SK-N-SH (cell line): ENCODE results near the gene FAM228B. TPM values are rescaled to one million over a fixed set of nuclear protein-coding genes. Genes with fewer than 3 reads are reported as not detected.

Experiments used
- CTCF ChIA-PET: fragments of 300-600, 350-600 bp; formaldehyde crosslinking; extraction: SDS; loops from one replicate; lab custom pipeline; 2021; lab: Yijun Ruan, JAX
- POLR2A ChIA-PET: fragments of 350-600 bp; sonication (Branson Sonifier 250); formaldehyde crosslinking; extraction: SDS; loops from one replicate; lab custom pipeline; 2020; ENCODE audit warnings: antibody characterized with exemption, inconsistent platforms; lab: Yijun Ruan, JAX
- DNase-seq: peaks from one replicate; pipeline ENCODE4 v3.0.0; 2012
- H2AFZ ChIP-seq: fragments of 200-600 bp; sonication (generic); 2 replicates; pipeline ENCODE4 v1.8.1; 2016; ENCODE audit warnings: antibody characterized with exemption, mild to moderate bottlenecking, low read depth
- H3F3A ChIP-seq: fragments of 200-600 bp; sonication (generic); replicated peaks from 2 replicates; pipeline ENCODE3; 2016; ENCODE audit warnings: antibody characterized with exemption, mild to moderate bottlenecking; ENCODE audit not compliant: insufficient read depth
- H3K27ac ChIP-seq, 2 experiments: fragments of 200-500 bp in 1 of 2; fragments of 200-600 bp in 1 of 2; sonication (Bioruptor generic) in 1 of 2; sonication (generic), shearing (Covaris generic) in 1 of 2; 2 replicates each; pipeline versions ENCODE4 v1.5.1 to v1.6.1; 2014 to 2016; ENCODE audit warnings: low read depth in 2 of 2, inconsistent platforms in 1 of 2, low read length in 1 of 2, mild to moderate bottlenecking in 1 of 2, mixed read lengths in 1 of 2
- H3K27me3 ChIP-seq: fragments of 200-600 bp; sonication (generic), shearing (Covaris generic); 2 replicates; pipeline ENCODE4 v1.6.1; 2016; ENCODE audit warnings: mixed run types; ENCODE audit not compliant: insufficient read depth
- H3K36me3 ChIP-seq, 2 experiments: fragments of 200-500 bp in 1 of 2; fragments of 200-600 bp in 1 of 2; sonication (Bioruptor generic) in 1 of 2; sonication (generic) in 1 of 2; replicated peaks in 1 of 2; 2 replicates each; pipeline versions ENCODE3 to v1.5.1; 2014 to 2016; ENCODE audit warnings: low read length in 1 of 2, mild to moderate bottlenecking in 1 of 2; ENCODE audit not compliant: insufficient read depth in 2 of 2, control insufficient read depth in 1 of 2
- H3K4me1 ChIP-seq, 2 experiments: fragments of 200-500 bp in 1 of 2; fragments of 200-600 bp in 1 of 2; sonication (Bioruptor generic) in 1 of 2; sonication (generic), shearing (Covaris generic) in 1 of 2; 2 replicates each; pipeline versions ENCODE4 v1.5.1 to v1.6.1; 2014 to 2016; ENCODE audit warnings: low read depth in 1 of 2, low read length in 1 of 2, mixed run types in 1 of 2; ENCODE audit not compliant: insufficient read depth in 2 of 2, control insufficient read depth in 1 of 2
- H3K4me2 ChIP-seq: fragments of 200-600 bp; sonication (generic), shearing (Covaris generic); 2 replicates; pipeline ENCODE4 v1.6.1; 2017; ENCODE audit warnings: mixed run types
- H3K4me3 ChIP-seq, 2 experiments: fragments of 200-500 bp in 1 of 2; fragments of 200-600 bp in 1 of 2; sonication (Bioruptor generic) in 1 of 2; sonication (generic), shearing (Covaris generic) in 1 of 2; 2 replicates each; pipeline versions ENCODE4 v1.5.1 to v1.8.1; 2014 to 2016; ENCODE audit warnings: low read depth in 2 of 2, inconsistent platforms in 1 of 2, low read length in 1 of 2, mild to moderate bottlenecking in 1 of 2, mixed read lengths in 1 of 2, moderate library complexity in 1 of 2
- H3K79me2 ChIP-seq: fragments of 200-600 bp; sonication (generic); 2 replicates; pipeline ENCODE4 v1.8.1; 2017; ENCODE audit warnings: mild to moderate bottlenecking; ENCODE audit not compliant: insufficient read depth
- H3K9ac ChIP-seq: fragments of 200-600 bp; sonication (generic); 2 replicates; pipeline ENCODE4 v1.6.1; 2017; ENCODE audit warnings: mixed run types
- H3K9me2 ChIP-seq: fragments of 200-600 bp; sonication (generic); 2 replicates; pipeline ENCODE4 v1.6.1; 2017; ENCODE audit warnings: mixed run types
- H3K9me3 ChIP-seq: fragments of 200-600 bp; sonication (generic); 2 replicates; pipeline ENCODE4 v1.6.1; 2017; ENCODE audit warnings: mixed run types, mild to moderate bottlenecking, moderate library complexity
- H4K20me1 ChIP-seq: fragments of 200-600 bp; sonication (generic); 2 replicates; pipeline ENCODE4 v1.6.1; 2017; ENCODE audit warnings: mild to moderate bottlenecking, mixed run types; ENCODE audit not compliant: insufficient read depth
- CHD2 ChIP-seq: fragments of 150-350 bp; IDR thresholded peaks from 2 replicates; pipeline ENCODE4 v1.6.1; 2018; ENCODE audit warnings: low read length; ENCODE audit not compliant: partially characterized antibody
- CTCF ChIP-seq: fragments of 200-600 bp; sonication (generic); IDR thresholded peaks from 2 replicates; pipeline ENCODE4 v1.6.1; 2017; ENCODE audit warnings: antibody characterized with exemption, mild to moderate bottlenecking, moderate library complexity
- EZH2phosphoT487 ChIP-seq: fragments of 200-600 bp; sonication (generic); IDR thresholded peaks from 2 replicates; pipeline ENCODE4 v1.6.1; 2017; ENCODE audit warnings: low read depth, mixed run types, mild to moderate bottlenecking, antibody characterized with exemption, moderate library complexity, borderline replicate concordance
- FOXJ3 ChIP-seq: sonication (generic); formaldehyde crosslinking; IDR thresholded peaks from 2 replicates; pipeline ENCODE4 v1.5.1; 2020; ENCODE audit warnings: mild to moderate bottlenecking, missing genetic modification reagents
- FOXM1 ChIP-seq: IDR thresholded peaks from 2 replicates; pipeline ENCODE4 v1.4.0; 2012; ENCODE audit warnings: low read depth, mild to moderate bottlenecking
- GABPA ChIP-seq: IDR thresholded peaks from 2 replicates; pipeline ENCODE4 v1.4.0; 2012; ENCODE audit warnings: low read depth, mild to moderate bottlenecking
- IRF3 ChIP-seq: fragments of 150-350 bp; IDR thresholded peaks from 2 replicates; pipeline ENCODE4 v1.6.1; 2016; ENCODE audit warnings: mild to moderate bottlenecking, low read depth, low read length
- JUND ChIP-seq: IDR thresholded peaks from 2 replicates; pipeline ENCODE4 v1.4.0; 2012
- MXI1 ChIP-seq: IDR thresholded peaks from 2 replicates; pipeline ENCODE4 v1.6.1; 2012; ENCODE audit warnings: mild to moderate bottlenecking, low read depth, low read length, improper control_type of control experiment
- NRF1 ChIP-seq: IDR thresholded peaks from 2 replicates; pipeline ENCODE4 v1.6.1; 2012; ENCODE audit warnings: low read depth, mild to moderate bottlenecking, low read length
- PBX3 ChIP-seq: IDR thresholded peaks from 2 replicates; pipeline ENCODE4; 2012
- RAD21 ChIP-seq: IDR thresholded peaks from 2 replicates; pipeline ENCODE4 v1.6.1; 2012; ENCODE audit warnings: mild to moderate bottlenecking, low read length
- RCOR1 ChIP-seq: fragments of 150-350 bp; IDR thresholded peaks from 2 replicates; pipeline ENCODE4 v1.6.1; 2017; ENCODE audit warnings: antibody characterized with exemption, low read length
- RFX5 ChIP-seq: IDR thresholded peaks from 2 replicates; pipeline ENCODE4 v1.6.1; 2012; ENCODE audit warnings: mild to moderate bottlenecking, improper control_type of control experiment, low read length
- SIN3A ChIP-seq: IDR thresholded peaks from 2 replicates; pipeline ENCODE4 v1.6.1; 2012; ENCODE audit warnings: low read depth, mild to moderate bottlenecking, low read length, moderate library complexity, borderline replicate concordance
- USF1 ChIP-seq: IDR thresholded peaks from 2 replicates; pipeline ENCODE4 v1.4.0; 2012; ENCODE audit warnings: low read depth, borderline replicate concordance
- WGBS: methylation state at CpG from one replicate; pipeline ENCODE4 v1.1.6; 2017; ENCODE audit warnings: low lambda C conversion rate; 5-methylcytosine and 5-hydroxymethylcytosine counted together
- polyA plus RNA-seq, 3 experiments: library from polyadenylated mRNA; depleted of rRNA; stranded (reverse); fragments of >200 nt; gene quantifications; 2 replicates each; pipeline ENCODE4 v1.2.3, GENCODE V29; 2012
- TF ChIP-seq, protein P1 (sequence below): IDR thresholded peaks from 2 replicates; pipeline ENCODE4 v1.6.1; 2012; ENCODE audit warnings: mild to moderate bottlenecking, low read depth, low read length, moderate library complexity

FAM228B gene
- polyA plus RNA-seq, 1 of the 3 experiments (the other 2 are of a cell fraction): 5.3 TPM

DNA sequence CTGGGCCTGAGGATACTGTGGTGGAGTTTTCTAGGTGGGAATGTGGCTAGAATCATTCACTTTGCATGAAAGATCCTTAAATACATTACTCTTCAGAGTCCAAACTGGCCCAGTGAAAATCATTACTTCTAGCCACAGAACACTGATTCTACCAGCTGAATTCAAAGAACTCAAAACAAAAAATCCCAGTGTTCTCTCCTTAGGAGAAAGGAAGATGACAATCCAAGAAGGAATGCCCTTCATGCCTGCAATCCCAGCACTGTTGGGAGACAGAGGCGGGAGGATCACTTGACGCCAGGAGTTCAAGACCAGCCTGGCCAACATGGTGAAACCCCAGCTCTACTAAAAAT lies 86.8 kb downstream of the FAM228B start:
- Histone ChIP-seq H4K20me1 (no peaks in the 10 kb centered on the region), H3K4me2 (no peak overlapping the region), H3K9me3 (no peaks in the 10 kb centered on the region), H3K9ac (no peak overlapping the region), H3K9me2 (no peaks in the 10 kb centered on the region), H3K27ac (no peak overlapping the region), H3K4me3 (no peak overlapping the region), H3K36me3 (peaks cover 17 to 37% of the 10 kb centered on the region in 2 experiments), H3F3A (no peaks in the 10 kb centered on the region), H3K27me3 (no peaks in the 10 kb centered on the region), H3K79me2 (no peaks in the 10 kb centered on the region), H3K4me1 (no peaks in the 10 kb centered on the region), H2AFZ (no peak overlapping the region)
- ChIA-PET CTCF (no interaction called here), POLR2A (no interaction called here)
- TF ChIP-seq GABPA: no peak
- no peak for TF ChIP-seq RCOR1
- no peak for TF ChIP-seq MXI1
- TF ChIP-seq RAD21: no peak
- TF ChIP-seq RFX5: no peak
- TF ChIP-seq PBX3: no peak
- no peak for DNase-seq
- 100% methylated on average over 2 of the region's 2 CpGs for WGBS

DNA sequence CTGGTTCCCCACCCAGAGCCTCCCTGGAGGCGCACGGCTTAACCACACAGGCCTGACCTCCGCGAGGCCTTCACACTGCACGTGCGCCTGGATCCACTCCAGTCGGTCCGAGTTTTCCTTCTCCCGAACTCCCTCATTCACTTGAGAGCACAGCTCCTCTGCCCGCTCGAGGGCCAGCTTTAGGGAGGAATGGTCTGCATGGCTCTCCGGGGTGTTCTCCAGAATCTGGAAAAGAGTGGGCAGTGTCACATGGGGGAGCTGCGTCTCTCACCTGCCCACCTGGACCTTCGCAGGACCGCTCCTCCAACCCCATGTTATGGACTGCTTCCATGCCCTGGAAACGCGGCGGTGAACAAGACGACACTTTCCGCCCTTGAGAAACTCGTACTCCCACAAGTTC lies 87.5 kb downstream of the FAM228B start:
- Histone ChIP-seq H3K27ac (no peak overlapping the region), H3F3A (no peaks in the 10 kb centered on the region), H3K4me1 (no peaks in the 10 kb centered on the region), H3K9me3 (no peaks in the 10 kb centered on the region), H2AFZ (no peak overlapping the region), H3K9ac (no peak overlapping the region), H3K79me2 (no peaks in the 10 kb centered on the region), H3K4me2 (no peak overlapping the region), H3K36me3 (peaks cover 20 to 33% of the 10 kb centered on the region in 2 experiments), H3K9me2 (no peaks in the 10 kb centered on the region), H4K20me1 (no peaks in the 10 kb centered on the region), H3K4me3 (no peak overlapping the region), H3K27me3 (no peaks in the 10 kb centered on the region)
- WGBS: 96% methylated on average over 21 of the region's 21 CpGs
- TF ChIP-seq GABPA (no peak), CHD2 (no peak), FOXJ3 (CRISPR knock-in tag) (no peak), EZH2phosphoT487 (no peak), CTCF (no peak), RAD21 (no peak), IRF3 (no peak), RFX5 (no peak), USF1 (no peak), PBX3 (no peak), JUND (no peak), FOXM1 (no peak), NRF1 (no peak), SIN3A (no peak)
- TF ChIP-seq, protein P1, sequence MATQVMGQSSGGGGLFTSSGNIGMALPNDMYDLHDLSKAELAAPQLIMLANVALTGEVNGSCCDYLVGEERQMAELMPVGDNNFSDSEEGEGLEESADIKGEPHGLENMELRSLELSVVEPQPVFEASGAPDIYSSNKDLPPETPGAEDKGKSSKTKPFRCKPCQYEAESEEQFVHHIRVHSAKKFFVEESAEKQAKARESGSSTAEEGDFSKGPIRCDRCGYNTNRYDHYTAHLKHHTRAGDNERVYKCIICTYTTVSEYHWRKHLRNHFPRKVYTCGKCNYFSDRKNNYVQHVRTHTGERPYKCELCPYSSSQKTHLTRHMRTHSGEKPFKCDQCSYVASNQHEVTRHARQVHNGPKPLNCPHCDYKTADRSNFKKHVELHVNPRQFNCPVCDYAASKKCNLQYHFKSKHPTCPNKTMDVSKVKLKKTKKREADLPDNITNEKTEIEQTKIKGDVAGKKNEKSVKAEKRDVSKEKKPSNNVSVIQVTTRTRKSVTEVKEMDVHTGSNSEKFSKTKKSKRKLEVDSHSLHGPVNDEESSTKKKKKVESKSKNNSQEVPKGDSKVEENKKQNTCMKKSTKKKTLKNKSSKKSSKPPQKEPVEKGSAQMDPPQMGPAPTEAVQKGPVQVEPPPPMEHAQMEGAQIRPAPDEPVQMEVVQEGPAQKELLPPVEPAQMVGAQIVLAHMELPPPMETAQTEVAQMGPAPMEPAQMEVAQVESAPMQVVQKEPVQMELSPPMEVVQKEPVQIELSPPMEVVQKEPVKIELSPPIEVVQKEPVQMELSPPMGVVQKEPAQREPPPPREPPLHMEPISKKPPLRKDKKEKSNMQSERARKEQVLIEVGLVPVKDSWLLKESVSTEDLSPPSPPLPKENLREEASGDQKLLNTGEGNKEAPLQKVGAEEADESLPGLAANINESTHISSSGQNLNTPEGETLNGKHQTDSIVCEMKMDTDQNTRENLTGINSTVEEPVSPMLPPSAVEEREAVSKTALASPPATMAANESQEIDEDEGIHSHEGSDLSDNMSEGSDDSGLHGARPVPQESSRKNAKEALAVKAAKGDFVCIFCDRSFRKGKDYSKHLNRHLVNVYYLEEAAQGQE: no peak
- CTCF ChIA-PET: interaction anchor here (1.4 kb wide), 1 partner anchor 10 kb away, joined by 3 read pairs; no protein-coding TSS in a partner anchor
- DNase-seq: no peak
- POLR2A ChIA-PET: no interaction called here
